Ramos (cell line): ENCODE results near the gene USF3.
"Not testable (repeated sequence)": the region's sequence is repeated elsewhere in the genome, so short reads cannot be mapped to it uniquely, and the experiment has no call there.

Source experiments
- in situ Hi-C: fragments of 300-500 bp; cut with MboI; formaldehyde crosslinking; loops from one replicate; pipeline ENCODE4 v1.14.3; 2022; ENCODE audit warnings: low sequenced_read_pairs; ENCODE audit not compliant: unreplicated experiment

USF3 gene

GRCh38 chr3:113659996-113660395 lies 36.4 kb downstream of the USF3 start:
- in situ Hi-C loops = no loop called here

GRCh38 chr3:113659101-113659541 lies 37.3 kb downstream of the USF3 start:
- in situ Hi-C loops = no loop called here

DNA sequence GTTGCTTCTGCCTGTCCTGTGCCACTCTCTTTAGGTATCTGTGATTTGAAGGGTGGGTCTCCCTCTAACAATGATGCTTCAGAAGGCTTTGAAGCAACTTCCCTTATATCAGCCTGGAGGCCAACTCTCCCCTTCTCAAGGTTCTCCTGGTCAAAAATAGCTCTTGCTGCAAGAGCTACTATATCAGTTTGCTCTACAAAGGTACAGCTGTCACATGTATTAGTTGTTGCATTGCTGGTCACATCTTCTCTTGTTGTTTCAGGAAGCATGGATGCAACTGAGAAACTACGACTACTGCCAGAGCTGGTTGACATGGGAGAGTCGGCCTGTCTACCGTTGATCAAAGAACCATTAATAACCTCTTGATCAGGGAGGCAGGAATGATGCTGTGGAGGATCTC lies 38.3 kb downstream of the USF3 start:
- in situ Hi-C loops = no loop called here

DNA sequence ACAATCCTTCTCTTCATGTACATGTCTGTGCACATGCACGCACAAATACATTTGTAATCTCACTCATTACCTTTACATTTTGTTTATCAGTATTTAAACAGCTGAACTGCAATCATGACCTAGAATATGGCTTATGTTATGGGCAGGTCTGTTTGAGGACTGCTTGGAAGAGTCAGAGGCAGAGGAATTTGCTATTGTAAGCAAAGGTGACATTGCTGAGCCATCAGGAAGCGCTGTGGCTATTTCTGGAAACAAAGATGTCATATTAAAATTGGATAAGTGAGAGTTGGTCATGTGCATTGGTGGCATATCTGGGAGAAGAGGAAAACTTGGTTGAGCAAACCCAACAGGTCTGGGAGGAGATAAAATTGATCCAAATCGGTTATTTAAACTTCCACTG lies 41.6 kb downstream of the USF3 start:
- in situ Hi-C loops = no loop called here

- in situ Hi-C loops = no loop called here
Observed at GRCh38 chr3:113654310-113654709, 42.1 kb downstream of the USF3 start.

GRCh38 chr3:113649174-113649845 lies 47.1 kb downstream of the USF3 start:
- in situ Hi-C loops = no loop called here

- in situ Hi-C loops = no loop called here
Observed at GRCh38 chr3:113648524-113648923, 47.9 kb downstream of the USF3 start.

GRCh38 chr3:113643583-113643982 lies 52.9 kb downstream of the USF3 start:
- in situ Hi-C loops = no loop called here

- in situ Hi-C loops = no loop called here
Observed at GRCh38 chr3:113638910-113639309, 57.5 kb downstream of the USF3 start.

DNA sequence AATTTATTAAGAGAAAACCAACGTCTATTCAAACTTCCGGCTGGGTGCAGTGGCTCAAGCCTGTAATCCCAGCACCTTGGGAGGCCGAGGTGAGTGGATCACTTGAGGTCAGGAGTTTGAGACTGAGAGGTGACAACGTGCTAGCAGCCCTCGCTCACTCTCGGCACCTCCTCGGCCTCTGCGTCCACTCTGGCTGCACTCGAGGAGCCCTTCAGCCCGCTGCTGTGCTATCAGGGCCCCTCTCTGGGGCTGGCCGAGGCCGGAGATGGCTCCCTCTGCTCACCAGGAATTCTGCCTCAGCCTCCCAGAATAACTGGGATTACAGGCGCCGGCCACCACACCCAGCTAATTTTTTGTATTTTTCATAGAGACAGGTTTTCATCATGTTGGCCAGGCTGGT lies 58.7 kb downstream of the USF3 start:
- in situ Hi-C loops = no loop called here

- in situ Hi-C loops = not testable (repeated sequence)
Observed at GRCh38 chr3:113636034-113636433, 60.4 kb downstream of the USF3 start.

- in situ Hi-C loops = no loop called here
Observed at GRCh38 chr3:113634782-113635474, 61.5 kb downstream of the USF3 start.

- in situ Hi-C loops = no loop called here
Observed at GRCh38 chr3:113631573-113631972, 64.9 kb downstream of the USF3 start.

DNA sequence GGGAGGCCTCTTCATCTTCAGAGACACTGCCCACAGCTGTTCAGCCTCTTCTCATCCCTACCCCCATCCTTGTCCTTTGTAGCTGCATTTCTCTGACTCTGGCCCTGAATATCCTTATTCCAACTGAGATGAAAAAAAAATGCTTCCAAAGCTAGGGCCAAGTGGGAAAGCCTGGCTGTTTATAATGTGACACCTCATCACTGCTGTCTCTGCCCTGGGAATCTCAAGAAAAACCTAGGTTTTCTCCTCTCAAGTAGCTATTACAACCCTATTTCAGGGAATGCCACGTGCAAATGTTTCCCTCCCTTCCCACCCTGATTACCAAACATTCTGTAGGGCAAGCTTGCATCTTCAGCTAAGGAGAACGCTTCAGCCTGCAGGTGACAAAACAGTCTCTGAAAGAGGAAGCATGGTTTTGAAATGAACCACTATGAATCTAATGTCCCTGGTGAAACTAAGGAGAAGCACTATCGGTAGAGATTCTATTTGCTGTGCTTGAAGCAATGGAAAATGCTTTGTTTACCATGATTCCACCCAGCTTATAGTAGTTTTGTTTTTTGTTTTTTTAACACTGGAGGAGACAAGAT lies 65.4 kb downstream of the USF3 start:
- in situ Hi-C loops = no loop called here

DNA sequence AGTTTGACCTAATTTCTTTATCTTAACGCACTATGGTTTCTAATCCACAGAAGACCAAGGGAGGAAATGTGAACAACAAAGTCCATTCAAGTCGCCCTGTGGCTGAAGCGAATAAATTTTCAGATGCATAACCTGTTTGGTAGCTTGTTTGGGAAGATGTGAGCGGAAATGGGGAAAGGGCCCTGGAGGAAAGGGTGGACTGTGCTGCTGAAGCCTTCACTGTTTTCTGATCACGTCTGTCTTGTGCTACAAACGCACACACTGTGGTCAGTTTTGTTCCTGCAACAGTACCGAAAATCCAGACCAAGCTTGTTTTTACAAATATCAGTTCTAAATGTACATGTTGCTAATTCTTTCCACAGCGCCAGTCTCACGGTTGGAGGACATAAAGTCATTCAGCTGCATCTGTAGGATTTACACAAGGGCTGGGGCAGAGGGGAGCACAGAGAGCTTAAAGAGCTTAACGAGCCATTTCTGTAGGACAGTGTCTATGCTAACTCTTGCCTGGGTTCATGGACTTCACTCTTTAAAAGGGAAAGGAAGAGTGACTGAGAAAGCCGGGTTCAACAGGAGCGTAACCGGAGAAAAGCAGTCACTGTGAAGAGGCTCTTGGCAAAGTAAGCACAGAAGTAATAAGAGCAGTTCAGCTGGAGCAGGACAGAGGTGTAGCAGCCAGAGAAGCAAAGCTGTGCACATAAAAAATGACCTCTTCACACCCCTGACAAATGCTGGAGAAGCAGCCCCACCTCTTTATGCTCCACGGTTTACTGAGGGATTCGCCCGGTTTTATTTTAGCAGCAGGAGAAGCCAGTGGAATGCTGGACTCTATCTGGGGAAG lies 66.6 kb downstream of the USF3 start:
- in situ Hi-C loops = no loop called here

DNA sequence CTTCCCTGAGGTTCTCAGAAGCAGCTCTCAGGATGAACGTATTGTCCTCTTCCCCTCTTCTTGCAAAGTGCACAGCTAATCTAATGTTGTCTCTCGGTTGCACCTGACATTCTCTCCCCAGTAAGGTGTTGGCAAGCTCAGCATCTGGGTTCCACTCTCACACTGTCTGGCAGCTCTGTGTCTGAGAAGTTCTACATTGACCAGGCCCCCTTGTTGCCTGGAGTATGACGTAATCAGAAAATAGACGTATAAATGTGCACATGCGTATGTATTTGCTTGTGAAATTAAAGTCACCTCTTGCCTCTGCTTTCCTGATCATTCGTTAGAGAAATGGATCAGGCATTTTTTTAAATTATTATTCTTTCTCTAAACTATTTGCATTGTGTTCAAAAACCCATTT lies 67.7 kb downstream of the USF3 start:
- in situ Hi-C loops = no loop called here

- in situ Hi-C loops = no loop called here
Observed at GRCh38 chr3:113628316-113628715, 68.1 kb downstream of the USF3 start.

DNA sequence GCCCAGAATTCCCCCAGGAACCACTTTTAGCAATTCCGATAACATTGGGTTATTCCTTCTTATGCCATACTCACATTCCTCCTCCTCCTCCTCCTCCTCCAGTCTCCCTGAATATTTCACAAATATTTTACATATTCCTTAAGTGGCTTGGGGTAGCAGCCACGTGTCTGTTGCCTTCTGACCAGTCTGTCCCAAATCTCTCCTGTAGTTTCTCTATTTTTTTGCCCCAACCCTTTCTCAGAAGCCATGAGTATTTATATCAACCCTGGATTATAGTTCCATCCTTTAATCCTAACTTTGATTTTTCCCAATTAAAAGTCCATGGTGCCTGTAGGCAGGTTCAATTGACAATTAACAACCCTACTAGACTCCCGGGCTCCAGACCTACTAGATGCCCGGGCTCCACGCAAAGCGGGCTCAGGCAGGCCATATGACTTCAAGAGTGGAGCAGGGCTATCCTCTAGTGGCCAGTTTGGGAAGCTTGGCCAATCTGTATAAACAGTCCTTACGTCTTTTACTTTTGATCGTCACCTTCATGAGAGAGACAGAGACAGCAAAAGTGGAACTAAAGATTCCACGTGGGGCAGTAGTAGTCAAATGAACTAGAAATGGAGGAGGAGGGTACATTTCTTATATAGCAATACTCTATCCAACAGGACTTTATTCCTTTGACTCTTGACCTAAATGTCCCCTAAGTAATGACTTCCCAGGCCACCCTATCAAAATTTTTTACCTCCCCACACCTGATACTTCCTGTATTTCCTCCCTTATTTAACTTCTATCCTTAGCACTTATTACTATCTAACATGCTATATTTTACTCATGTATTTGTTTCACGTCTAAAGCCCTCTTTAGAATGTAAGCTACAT lies 69.7 kb downstream of the USF3 start:
- in situ Hi-C loops = no loop called here

DNA sequence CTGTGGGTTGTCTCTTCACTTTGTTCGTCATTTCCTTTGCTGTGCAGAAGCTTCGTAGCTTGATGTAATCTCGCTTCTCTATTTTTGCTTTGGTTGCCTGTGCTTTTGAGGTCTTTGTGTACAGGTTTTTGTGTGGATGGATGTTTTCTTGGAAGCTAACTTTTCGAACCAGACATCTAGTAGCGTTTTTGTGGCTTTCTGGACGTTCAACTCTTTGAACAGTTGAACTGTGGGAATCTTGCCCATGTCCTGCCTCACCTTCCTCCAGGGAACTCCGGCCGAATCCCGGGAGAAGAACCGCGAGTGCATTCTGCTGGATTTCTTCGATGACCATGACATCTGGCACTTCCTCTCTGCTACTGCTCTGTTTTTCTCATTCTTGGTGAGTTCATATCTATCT lies 70.6 kb downstream of the USF3 start:
- in situ Hi-C loops = no loop called here

- in situ Hi-C loops = no loop called here
Observed at GRCh38 chr3:113623811-113624210, 72.6 kb downstream of the USF3 start.
